SK-N-SH treated with all-trans-retinoic acid at 6 μM for 48 hours (cell line): ENCODE data around the gene FAM177A1.
"Not testable (repeated sequence)": the region's sequence is repeated elsewhere in the genome, so short reads cannot be mapped to it uniquely, and the experiment has no call there.

Experiments used
- ARNTL ChIP-seq: fragments of 450-650 bp; formaldehyde crosslinking; IDR thresholded peaks from 2 replicates; pipeline ENCODE4 v1.5.0; 2020; ENCODE audit warnings: low read depth, mild to moderate bottlenecking, moderate library complexity, borderline replicate concordance
- CSDC2 ChIP-seq: fragments of 250-450 bp; sonication (Bioruptor Pico); IDR thresholded peaks from 2 replicates; pipeline ENCODE4 v1.5.0; 2020; ENCODE audit warnings: mild to moderate bottlenecking, moderate library complexity
- ISL1 ChIP-seq: fragments of 250-450 bp; sonication (Bioruptor Pico); IDR thresholded peaks from 2 replicates; pipeline ENCODE4 v2.1.2; 2022; ENCODE audit warnings: mild to moderate bottlenecking, moderate library complexity
- RARB ChIP-seq: fragments of 250-450 bp; sonication (Bioruptor Pico); IDR thresholded peaks from 2 replicates; pipeline ENCODE4 v1.8.0; 2021; ENCODE audit warnings: mild to moderate bottlenecking, moderate library complexity
- TOX ChIP-seq: fragments of 250-450 bp; sonication (Bioruptor Pico); IDR thresholded peaks from 2 replicates; pipeline ENCODE4 v1.8.0; 2021; ENCODE audit warnings: mild to moderate bottlenecking, moderate library complexity, borderline replicate concordance
- ZFP30 ChIP-seq: fragments of 450-650 bp; formaldehyde crosslinking; IDR thresholded peaks from 2 replicates; pipeline ENCODE4 v1.5.0; 2022; ENCODE audit warnings: mild to moderate bottlenecking, moderate library complexity
- ZNF8 ChIP-seq: fragments of 450-650 bp; formaldehyde crosslinking; IDR thresholded peaks from 2 replicates; pipeline ENCODE4 v1.5.0; 2020; ENCODE audit warnings: mild to moderate bottlenecking, moderate library complexity
- TF ChIP-seq, protein P1 (sequence below): fragments of 250-450 bp; sonication (Bioruptor Pico); IDR thresholded peaks from 2 replicates; pipeline ENCODE4 v1.8.0; 2021; ENCODE audit warnings: low read depth, mild to moderate bottlenecking, moderate library complexity, borderline replicate concordance
- TF ChIP-seq, protein P2 (sequence below): fragments of 250-450 bp; sonication (Bioruptor Pico); IDR thresholded peaks from 2 replicates; pipeline ENCODE4 v1.5.1; 2021; ENCODE audit warnings: mild to moderate bottlenecking, moderate library complexity
- TF ChIP-seq, protein P3 (sequence below): fragments of 250-450 bp; sonication (Bioruptor Pico); IDR thresholded peaks from 2 replicates; pipeline ENCODE4 v1.8.0; 2020; ENCODE audit warnings: mild to moderate bottlenecking, moderate library complexity, borderline replicate concordance

DNA sequence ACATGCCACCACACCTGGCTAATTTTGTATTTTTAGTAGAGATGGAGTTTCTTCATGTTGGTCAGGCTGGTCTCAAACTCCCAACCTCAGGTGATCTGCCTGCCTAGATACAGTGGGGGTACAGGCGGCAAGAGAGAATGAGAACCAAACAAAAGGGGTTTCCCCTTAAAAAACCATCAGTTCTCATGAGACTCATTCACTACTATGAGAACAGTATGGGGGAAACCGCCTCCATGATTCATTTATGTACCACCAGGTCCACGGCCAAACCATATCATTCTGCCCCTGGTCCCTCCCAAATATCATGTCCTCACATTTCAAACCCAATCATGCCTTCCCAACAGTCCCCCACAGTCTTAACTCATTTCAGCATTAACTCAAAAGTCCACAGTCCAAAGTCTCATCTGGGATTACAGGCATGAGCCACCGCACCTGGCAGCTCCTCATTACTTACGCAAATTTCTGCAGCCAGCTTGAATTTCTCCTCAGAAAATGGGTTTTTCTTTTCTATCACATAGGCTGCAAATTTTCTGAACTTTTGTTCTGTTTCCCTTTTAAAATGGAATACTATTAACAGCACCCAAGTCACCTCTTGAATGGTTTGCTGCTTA, 11.0 kb upstream of the FAM177A1 start:
- TF ChIP-seq, protein P1, sequence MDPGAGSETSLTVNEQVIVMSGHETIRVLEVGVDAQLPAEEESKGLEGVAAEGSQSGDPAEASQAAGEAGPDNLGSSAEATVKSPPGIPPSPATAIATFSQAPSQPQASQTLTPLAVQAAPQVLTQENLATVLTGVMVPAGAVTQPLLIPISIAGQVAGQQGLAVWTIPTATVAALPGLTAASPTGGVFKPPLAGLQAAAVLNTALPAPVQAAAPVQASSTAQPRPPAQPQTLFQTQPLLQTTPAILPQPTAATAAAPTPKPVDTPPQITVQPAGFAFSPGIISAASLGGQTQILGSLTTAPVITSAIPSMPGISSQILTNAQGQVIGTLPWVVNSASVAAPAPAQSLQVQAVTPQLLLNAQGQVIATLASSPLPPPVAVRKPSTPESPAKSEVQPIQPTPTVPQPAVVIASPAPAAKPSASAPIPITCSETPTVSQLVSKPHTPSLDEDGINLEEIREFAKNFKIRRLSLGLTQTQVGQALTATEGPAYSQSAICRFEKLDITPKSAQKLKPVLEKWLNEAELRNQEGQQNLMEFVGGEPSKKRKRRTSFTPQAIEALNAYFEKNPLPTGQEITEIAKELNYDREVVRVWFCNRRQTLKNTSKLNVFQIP (CRISPR knock-in tag) = not testable (repeated sequence)
- TF ChIP-seq TOX; ISL1 (CRISPR knock-in tag); ZNF8; RARB; ZFP30 (CRISPR knock-in tag); ARNTL; CSDC2: not testable (repeated sequence)
- TF ChIP-seq, protein P2, sequence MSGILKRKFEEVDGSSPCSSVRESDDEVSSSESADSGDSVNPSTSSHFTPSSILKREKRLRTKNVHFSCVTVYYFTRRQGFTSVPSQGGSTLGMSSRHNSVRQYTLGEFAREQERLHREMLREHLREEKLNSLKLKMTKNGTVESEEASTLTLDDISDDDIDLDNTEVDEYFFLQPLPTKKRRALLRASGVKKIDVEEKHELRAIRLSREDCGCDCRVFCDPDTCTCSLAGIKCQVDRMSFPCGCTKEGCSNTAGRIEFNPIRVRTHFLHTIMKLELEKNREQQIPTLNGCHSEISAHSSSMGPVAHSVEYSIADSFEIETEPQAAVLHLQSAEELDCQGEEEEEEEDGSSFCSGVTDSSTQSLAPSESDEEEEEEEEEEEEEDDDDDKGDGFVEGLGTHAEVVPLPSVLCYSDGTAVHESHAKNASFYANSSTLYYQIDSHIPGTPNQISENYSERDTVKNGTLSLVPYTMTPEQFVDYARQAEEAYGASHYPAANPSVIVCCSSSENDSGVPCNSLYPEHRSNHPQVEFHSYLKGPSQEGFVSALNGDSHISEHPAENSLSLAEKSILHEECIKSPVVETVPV (CRISPR knock-in tag) = not testable (repeated sequence)
- TF ChIP-seq, protein P3, sequence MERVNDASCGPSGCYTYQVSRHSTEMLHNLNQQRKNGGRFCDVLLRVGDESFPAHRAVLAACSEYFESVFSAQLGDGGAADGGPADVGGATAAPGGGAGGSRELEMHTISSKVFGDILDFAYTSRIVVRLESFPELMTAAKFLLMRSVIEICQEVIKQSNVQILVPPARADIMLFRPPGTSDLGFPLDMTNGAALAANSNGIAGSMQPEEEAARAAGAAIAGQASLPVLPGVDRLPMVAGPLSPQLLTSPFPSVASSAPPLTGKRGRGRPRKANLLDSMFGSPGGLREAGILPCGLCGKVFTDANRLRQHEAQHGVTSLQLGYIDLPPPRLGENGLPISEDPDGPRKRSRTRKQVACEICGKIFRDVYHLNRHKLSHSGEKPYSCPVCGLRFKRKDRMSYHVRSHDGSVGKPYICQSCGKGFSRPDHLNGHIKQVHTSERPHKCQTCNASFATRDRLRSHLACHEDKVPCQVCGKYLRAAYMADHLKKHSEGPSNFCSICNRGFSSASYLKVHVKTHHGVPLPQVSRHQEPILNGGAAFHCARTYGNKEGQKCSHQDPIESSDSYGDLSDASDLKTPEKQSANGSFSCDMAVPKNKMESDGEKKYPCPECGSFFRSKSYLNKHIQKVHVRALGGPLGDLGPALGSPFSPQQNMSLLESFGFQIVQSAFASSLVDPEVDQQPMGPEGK = not testable (repeated sequence)
